OCI-LY3 (cell line): Measurements from ENCODE around the gene ZNF516.
A peak's percentile ranks its signal among the peaks of the same experiment; 100 is the strongest.

Experiments used
- H2AFZ ChIP-seq: fragments of 200-600, 300-600 bp; shearing (Covaris generic); 2 replicates; pipeline ENCODE4 v1.6.0; 2014; ENCODE audit warnings: antibody characterized with exemption, low read depth, low read length
- H3K27ac ChIP-seq: fragments of 200-600, 300-600 bp; sonication (generic); 2 replicates; pipeline ENCODE4 v1.5.1; 2014; ENCODE audit warnings: mild to moderate bottlenecking, low read length, moderate library complexity, mixed read lengths
- H3K27me3 ChIP-seq: fragments of 200-600, 300-600 bp; sonication (generic); 2 replicates; pipeline ENCODE4 v1.6.1; 2014; ENCODE audit warnings: low read depth, low read length, mixed read lengths
- H3K36me3 ChIP-seq: fragments of 200-600, 300-600 bp; sonication (generic); replicated peaks from 2 replicates; pipeline ENCODE3; 2014; ENCODE audit warnings: low read depth, low read length, mixed read lengths
- H3K4me1 ChIP-seq: fragments of 300-600, 200-600 bp; sonication (generic); 2 replicates; pipeline ENCODE4 v1.6.1; 2014; ENCODE audit warnings: low read length, mixed read lengths
- H3K4me2 ChIP-seq: fragments of 200-600, 300-600 bp; sonication (generic); 2 replicates; pipeline ENCODE4 v1.6.1; 2014; ENCODE audit warnings: low read length, mixed read lengths
- H3K4me3 ChIP-seq: fragments of 300-600, 200-600 bp; sonication (generic); 2 replicates; pipeline ENCODE4 v1.5.1; 2014; ENCODE audit warnings: antibody characterized with exemption, mild to moderate bottlenecking, low read length, moderate library complexity
- H3K79me2 ChIP-seq: fragments of 300-600, 200-600 bp; shearing (Covaris generic); 2 replicates; pipeline ENCODE4 v1.6.1; 2014; ENCODE audit warnings: mild to moderate bottlenecking, low read length, mixed read lengths
- H3K9ac ChIP-seq: fragments of 300-600, 200-600 bp; shearing (Covaris generic); 2 replicates; pipeline ENCODE4 v1.6.0; 2014; ENCODE audit warnings: mild to moderate bottlenecking, low read length, moderate library complexity
- H3K9me3 ChIP-seq: fragments of 200-600, 300-600 bp; shearing (Covaris generic); 2 replicates; pipeline ENCODE4 v1.6.1; 2014; ENCODE audit warnings: low read length, mixed read lengths; ENCODE audit not compliant: insufficient read depth
- H4K20me1 ChIP-seq: fragments of 200-600, 300-600 bp; sonication (generic); 2 replicates; pipeline ENCODE4 v1.6.1; 2016; ENCODE audit warnings: low read length, mixed read lengths; ENCODE audit not compliant: insufficient read depth
- CTCF ChIP-seq: fragments of 200-600, 300-600 bp; sonication (generic); IDR thresholded peaks from 2 replicates; pipeline ENCODE4 v1.5.1; 2014; ENCODE audit warnings: antibody characterized with exemption, low read length, low read depth
- EZH2phosphoT487 ChIP-seq: fragments of 200-600 bp; shearing (Covaris generic); IDR thresholded peaks from 2 replicates; pipeline ENCODE4 v1.6.1; 2018; ENCODE audit warnings: antibody characterized with exemption, mixed run types, low read depth

The ZNF516 gene

GRCh38 chr18:76502551-76502950, 7.5 kb upstream of the ZNF516 start:
- H3K4me2 ChIP-seq: no peak overlapping the region
- no peak overlapping the region for H2AFZ ChIP-seq
- peaks cover 15% of the 10 kb centered on the region; the same call in 1 of the 2 replicates for H3K9me3 ChIP-seq
- H3K79me2 ChIP-seq: no peaks in the 10 kb centered on the region
- H4K20me1 ChIP-seq: no peaks in the 10 kb centered on the region
- peaks cover 6% of the 10 kb centered on the region; the same call in 1 of the 2 replicates for H3K27me3 ChIP-seq
- TF ChIP-seq EZH2phosphoT487 (no peak), CTCF (no peak)
- peaks cover 28% of the 10 kb centered on the region for H3K4me1 ChIP-seq
- H3K27ac ChIP-seq: no peak overlapping the region
- peaks cover 10% of the 10 kb centered on the region for H3K36me3 ChIP-seq
- no peak overlapping the region for H3K9ac ChIP-seq
- no peak overlapping the region for H3K4me3 ChIP-seq

GRCh38 chr18:76499637-76500340, 4.7 kb upstream of the ZNF516 start:
- H3K9me3 ChIP-seq: peaks cover 21% of the 10 kb centered on the region; the same call in 1 of the 2 replicates
- H3K27ac ChIP-seq: peak overlapping the region; percentile 39
- no peak for TF ChIP-seq EZH2phosphoT487
- TF ChIP-seq CTCF: no peak
- H4K20me1 ChIP-seq: no peaks in the 10 kb centered on the region
- H3K4me2 ChIP-seq: peak overlapping the region; percentile 31
- no peak overlapping the region for H3K9ac ChIP-seq
- no peaks in the 10 kb centered on the region for H3K79me2 ChIP-seq
- 0 out of 2 replicates have a peak overlapping the region, but pooled peaks have one; percentile 0 for H3K4me3 ChIP-seq
- H3K27me3 ChIP-seq: peaks cover under 1% of the 10 kb centered on the region; the same call in 1 of the 2 replicates
- no peak overlapping the region for H2AFZ ChIP-seq
- H3K36me3 ChIP-seq: peaks cover 10% of the 10 kb centered on the region
- peaks cover 28% of the 10 kb centered on the region for H3K4me1 ChIP-seq

GRCh38 chr18:76499021-76499420, 4.0 kb upstream of the ZNF516 start:
- H3K27ac ChIP-seq: no peak overlapping the region
- no peak overlapping the region for H3K4me3 ChIP-seq
- H3K4me2 ChIP-seq: no peak overlapping the region
- H4K20me1 ChIP-seq: no peaks in the 10 kb centered on the region
- no peak overlapping the region for H2AFZ ChIP-seq
- no peak for TF ChIP-seq CTCF
- no peak for TF ChIP-seq EZH2phosphoT487
- H3K9ac ChIP-seq: no peak overlapping the region
- H3K79me2 ChIP-seq: no peaks in the 10 kb centered on the region
- H3K9me3 ChIP-seq: peaks cover 21% of the 10 kb centered on the region; the same call in 1 of the 2 replicates
- no peaks in the 10 kb centered on the region for H3K27me3 ChIP-seq
- peaks cover 10% of the 10 kb centered on the region for H3K36me3 ChIP-seq
- H3K4me1 ChIP-seq: peaks cover 28% of the 10 kb centered on the region

- TF ChIP-seq EZH2phosphoT487 (no peak), CTCF (no peak)
- Histone ChIP-seq H3K27me3 (no peaks in the 10 kb centered on the region), H3K9ac (no peak overlapping the region), H3K4me2 (no peak overlapping the region), H3K36me3 (peaks cover 10% of the 10 kb centered on the region), H2AFZ (no peak overlapping the region), H3K27ac (no peak overlapping the region), H3K4me3 (no peak overlapping the region), H3K79me2 (no peaks in the 10 kb centered on the region), H4K20me1 (no peaks in the 10 kb centered on the region), H3K9me3 (peaks cover 21% of the 10 kb centered on the region; the same call in 1 of the 2 replicates), H3K4me1 (peaks cover 28% of the 10 kb centered on the region)
Observed at GRCh38 chr18:76498064-76498463, 3.0 kb upstream of the ZNF516 start.
